GM23338 (cell line): ENCODE measurements around the gene SCO2.

Experiments
- CREB1 ChIP-seq: fragments of 250-450 bp; sonication (Bioruptor Pico); IDR thresholded peaks from 2 replicates; pipeline ENCODE4 v1.5.0; 2020; ENCODE audit warnings: low read depth, mild to moderate bottlenecking, moderate library complexity
- EZH2 ChIP-seq: fragments of 200-600 bp; sonication (generic); IDR thresholded peaks from one replicate; pipeline ENCODE4 v1.8.0; 2017; ENCODE audit warnings: antibody characterized with exemption, mild to moderate bottlenecking, low read depth; ENCODE audit not compliant: unreplicated experiment
- ZNF114 ChIP-seq: fragments of 250-450 bp; sonication (Bioruptor Pico); IDR thresholded peaks from 2 replicates; pipeline ENCODE4 v1.5.0; 2020; ENCODE audit warnings: mild to moderate bottlenecking, moderate library complexity
- TF ChIP-seq, protein P1 (sequence below), 2 experiments: fragments of 200-600 bp in 1 of 2; sonication (generic) in 1 of 2; conservative IDR thresholded peaks; 2 replicates each; pipeline versions ENCODE4 v1.5.1 to v1.6.1; 2016 to 2017; ENCODE audit warnings: antibody characterized with exemption in 2 of 2, low read depth in 2 of 2, mild to moderate bottlenecking in 2 of 2, moderate library complexity in 1 of 2
- TF ChIP-seq, protein P2 (sequence below): IDR thresholded peaks from one replicate; pipeline ENCODE4 v1.6.1; 2018; ENCODE audit warnings: antibody characterized with exemption; ENCODE audit not compliant: unreplicated experiment
- TF ChIP-seq, protein P3 (sequence below): IDR thresholded peaks from 2 replicates; pipeline ENCODE4 v1.6.1; 2016; ENCODE audit warnings: antibody characterized with exemption

DNA sequence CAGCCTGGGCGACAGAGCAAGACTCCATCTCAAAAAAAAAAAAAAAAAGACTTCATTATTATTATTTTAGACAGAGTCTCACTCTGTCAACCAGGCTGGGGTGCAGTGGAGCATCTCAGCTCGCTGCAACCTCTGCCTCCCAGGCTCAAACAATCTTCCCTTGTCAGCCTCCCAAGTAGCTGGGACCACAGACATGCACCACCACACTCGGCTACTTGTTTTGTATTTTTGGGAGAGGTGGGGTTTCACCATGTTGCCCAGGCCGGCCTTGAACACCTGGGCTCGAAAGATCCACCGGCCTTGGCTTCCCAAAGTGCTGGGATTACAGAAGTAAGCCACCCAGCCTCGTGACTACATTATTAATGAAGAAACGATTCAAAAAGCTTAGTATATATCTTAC lies 9.7 kb upstream of the SCO2 start:
- TF ChIP-seq, protein P1, sequence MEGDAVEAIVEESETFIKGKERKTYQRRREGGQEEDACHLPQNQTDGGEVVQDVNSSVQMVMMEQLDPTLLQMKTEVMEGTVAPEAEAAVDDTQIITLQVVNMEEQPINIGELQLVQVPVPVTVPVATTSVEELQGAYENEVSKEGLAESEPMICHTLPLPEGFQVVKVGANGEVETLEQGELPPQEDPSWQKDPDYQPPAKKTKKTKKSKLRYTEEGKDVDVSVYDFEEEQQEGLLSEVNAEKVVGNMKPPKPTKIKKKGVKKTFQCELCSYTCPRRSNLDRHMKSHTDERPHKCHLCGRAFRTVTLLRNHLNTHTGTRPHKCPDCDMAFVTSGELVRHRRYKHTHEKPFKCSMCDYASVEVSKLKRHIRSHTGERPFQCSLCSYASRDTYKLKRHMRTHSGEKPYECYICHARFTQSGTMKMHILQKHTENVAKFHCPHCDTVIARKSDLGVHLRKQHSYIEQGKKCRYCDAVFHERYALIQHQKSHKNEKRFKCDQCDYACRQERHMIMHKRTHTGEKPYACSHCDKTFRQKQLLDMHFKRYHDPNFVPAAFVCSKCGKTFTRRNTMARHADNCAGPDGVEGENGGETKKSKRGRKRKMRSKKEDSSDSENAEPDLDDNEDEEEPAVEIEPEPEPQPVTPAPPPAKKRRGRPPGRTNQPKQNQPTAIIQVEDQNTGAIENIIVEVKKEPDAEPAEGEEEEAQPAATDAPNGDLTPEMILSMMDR (conservative IDR thresholded peaks at IDR 0.05; ENCODE audit: low read depth in 2 of 2) = no peak
- TF ChIP-seq EZH2 (no peak), CREB1 (CRISPR knock-in tag) (no peak), ZNF114 (CRISPR knock-in tag) (no peak)
- TF ChIP-seq, protein P2, sequence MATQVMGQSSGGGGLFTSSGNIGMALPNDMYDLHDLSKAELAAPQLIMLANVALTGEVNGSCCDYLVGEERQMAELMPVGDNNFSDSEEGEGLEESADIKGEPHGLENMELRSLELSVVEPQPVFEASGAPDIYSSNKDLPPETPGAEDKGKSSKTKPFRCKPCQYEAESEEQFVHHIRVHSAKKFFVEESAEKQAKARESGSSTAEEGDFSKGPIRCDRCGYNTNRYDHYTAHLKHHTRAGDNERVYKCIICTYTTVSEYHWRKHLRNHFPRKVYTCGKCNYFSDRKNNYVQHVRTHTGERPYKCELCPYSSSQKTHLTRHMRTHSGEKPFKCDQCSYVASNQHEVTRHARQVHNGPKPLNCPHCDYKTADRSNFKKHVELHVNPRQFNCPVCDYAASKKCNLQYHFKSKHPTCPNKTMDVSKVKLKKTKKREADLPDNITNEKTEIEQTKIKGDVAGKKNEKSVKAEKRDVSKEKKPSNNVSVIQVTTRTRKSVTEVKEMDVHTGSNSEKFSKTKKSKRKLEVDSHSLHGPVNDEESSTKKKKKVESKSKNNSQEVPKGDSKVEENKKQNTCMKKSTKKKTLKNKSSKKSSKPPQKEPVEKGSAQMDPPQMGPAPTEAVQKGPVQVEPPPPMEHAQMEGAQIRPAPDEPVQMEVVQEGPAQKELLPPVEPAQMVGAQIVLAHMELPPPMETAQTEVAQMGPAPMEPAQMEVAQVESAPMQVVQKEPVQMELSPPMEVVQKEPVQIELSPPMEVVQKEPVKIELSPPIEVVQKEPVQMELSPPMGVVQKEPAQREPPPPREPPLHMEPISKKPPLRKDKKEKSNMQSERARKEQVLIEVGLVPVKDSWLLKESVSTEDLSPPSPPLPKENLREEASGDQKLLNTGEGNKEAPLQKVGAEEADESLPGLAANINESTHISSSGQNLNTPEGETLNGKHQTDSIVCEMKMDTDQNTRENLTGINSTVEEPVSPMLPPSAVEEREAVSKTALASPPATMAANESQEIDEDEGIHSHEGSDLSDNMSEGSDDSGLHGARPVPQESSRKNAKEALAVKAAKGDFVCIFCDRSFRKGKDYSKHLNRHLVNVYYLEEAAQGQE = no peak
- TF ChIP-seq, protein P3, sequence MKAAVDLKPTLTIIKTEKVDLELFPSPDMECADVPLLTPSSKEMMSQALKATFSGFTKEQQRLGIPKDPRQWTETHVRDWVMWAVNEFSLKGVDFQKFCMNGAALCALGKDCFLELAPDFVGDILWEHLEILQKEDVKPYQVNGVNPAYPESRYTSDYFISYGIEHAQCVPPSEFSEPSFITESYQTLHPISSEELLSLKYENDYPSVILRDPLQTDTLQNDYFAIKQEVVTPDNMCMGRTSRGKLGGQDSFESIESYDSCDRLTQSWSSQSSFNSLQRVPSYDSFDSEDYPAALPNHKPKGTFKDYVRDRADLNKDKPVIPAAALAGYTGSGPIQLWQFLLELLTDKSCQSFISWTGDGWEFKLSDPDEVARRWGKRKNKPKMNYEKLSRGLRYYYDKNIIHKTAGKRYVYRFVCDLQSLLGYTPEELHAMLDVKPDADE = no peak
